NCI-H187 (cell line): Measurements from ENCODE around the gene PUM2.

Experiments
- DNase-seq, 2 experiments: peaks; one replicate each; lab custom pipeline; 2025; lab: John Stamatoyannopoulos, UW

PUM2 gene

DNA sequence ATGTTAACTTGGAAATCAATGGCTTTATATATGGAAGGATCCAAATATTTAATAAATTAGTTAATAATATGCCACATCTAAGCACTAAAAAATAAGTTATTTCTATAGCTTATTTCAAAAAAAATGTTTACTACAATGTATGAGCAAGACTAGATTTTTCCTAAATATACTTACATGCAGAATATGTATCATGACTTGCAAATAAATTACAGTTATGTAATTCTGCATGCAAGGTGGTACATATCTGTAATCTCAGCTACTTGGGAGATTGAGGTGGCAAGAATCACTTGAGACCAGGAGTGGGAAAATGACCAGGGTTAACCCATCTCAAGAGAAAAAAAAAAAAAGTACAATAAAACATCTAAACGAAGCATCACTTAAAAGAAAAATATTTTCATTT, 11.6 kb downstream of the PUM2 start:
- DNase-seq: no peak

DNA sequence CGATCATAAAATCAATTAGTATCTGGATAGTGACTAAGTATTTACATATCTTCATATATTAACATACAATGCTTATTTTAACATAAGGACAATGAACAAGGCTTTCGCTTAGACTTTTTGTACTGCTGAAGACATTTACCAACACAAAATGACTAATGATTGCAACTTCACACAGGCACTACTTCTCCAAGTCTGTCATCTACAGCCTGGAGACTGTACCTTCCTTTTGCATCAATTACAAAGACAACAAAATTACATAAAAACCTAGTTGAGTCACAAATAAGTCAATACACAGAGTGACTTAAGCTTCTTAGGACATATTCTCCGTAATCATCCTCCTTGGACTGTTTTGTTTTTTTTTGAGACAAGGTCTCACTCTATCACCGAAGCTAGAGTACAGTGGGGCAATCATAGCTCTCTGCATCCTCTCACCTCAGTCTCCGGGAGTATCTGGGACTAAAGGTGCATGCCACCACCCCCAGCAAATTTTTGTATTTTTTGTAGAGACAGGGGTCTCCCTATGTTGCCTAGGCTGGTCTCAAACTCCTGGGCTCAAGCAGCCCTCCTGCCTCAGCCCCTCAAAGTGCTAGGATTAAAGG, 15.9 kb downstream of the PUM2 start:
- DNase-seq: no peak

DNA sequence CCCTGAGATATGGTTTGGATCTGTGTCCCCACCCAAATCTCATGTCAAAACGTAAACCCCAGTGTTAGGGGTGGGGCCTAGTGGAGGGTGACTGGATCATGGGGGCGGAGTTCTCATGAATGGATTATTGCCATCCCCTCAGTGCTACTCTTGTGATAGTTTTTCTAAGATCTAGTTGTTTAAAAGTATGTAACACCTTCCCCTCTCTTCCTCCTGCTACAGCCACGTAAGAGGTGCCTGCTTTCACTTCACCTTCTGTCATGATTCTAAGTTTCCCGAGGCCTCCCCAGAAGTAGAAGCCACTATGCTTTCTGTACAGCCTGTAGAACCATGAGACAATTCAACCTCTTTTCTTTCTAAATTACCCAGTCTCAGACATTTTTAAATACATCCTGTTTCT, 16.9 kb downstream of the PUM2 start:
- no peak for DNase-seq

DNA sequence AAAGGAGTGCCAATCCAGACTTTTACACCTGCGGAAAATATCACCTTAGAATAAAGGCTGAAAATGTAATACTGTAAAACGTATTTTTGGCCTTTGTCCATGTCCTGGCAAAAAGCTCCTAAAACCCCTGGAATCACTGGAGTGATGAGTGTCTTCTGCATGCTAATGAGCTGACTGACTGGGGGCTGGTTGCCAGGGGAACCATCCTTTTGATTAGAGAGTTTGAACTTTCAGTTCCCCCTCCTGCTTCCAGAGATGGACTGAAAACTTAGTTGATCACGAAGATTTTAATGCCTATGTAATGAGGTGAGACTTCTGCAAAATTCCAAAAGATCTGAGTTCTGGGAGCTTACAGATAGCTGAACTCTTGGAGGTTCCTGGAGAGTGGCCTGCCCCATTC, 20.5 kb downstream of the PUM2 start:
- no peak for DNase-seq

DNA sequence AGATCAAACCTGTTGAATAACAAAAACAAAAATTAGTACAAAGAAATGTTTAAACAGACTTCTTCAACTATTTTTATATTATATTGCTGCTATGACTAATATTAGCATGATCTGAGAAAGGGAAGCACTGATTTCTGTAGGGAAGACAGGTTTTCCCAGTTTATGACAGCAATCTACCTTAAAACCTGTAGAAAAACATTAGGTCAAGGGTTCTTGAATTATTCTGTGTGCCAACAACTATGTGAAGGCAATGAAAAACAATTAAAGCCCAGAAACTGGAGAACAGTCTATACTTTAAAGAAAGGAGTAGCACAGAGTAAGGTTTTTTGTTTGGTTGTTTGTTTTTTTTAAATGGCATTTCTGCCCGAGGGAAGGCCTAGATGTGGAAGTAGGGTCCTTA, 23.3 kb downstream of the PUM2 start:
- no peak for DNase-seq

DNA sequence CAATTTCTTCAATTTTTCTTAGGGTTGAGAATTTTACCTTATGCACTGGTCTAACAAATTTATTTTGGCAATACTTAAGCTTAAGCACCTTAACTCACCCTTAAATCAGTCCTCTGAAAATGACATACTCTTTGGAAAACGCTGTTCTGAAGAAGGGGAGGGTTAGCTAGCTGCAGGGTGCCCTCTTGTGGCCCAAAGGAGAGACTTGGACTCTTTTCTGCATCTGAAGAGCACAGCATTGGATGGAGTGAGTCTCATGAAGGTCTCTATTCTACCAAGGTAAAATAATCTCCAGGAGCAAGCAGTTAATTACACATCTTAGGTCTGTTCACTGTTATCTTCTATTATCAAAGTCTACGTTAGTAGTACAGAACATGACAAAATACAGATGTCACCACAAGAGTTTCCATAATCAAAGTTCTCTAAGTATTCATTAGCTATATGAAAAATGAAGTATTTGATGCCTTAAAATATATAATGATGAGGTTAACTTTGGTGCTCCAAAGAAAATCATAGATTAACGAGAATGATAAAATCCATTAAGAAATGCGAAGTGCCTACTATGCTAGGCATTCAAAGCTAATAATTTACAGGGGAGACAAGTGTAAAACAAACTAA, 24.4 kb downstream of the PUM2 start:
- DNase-seq: peak; percentile 2 to 32

DNA sequence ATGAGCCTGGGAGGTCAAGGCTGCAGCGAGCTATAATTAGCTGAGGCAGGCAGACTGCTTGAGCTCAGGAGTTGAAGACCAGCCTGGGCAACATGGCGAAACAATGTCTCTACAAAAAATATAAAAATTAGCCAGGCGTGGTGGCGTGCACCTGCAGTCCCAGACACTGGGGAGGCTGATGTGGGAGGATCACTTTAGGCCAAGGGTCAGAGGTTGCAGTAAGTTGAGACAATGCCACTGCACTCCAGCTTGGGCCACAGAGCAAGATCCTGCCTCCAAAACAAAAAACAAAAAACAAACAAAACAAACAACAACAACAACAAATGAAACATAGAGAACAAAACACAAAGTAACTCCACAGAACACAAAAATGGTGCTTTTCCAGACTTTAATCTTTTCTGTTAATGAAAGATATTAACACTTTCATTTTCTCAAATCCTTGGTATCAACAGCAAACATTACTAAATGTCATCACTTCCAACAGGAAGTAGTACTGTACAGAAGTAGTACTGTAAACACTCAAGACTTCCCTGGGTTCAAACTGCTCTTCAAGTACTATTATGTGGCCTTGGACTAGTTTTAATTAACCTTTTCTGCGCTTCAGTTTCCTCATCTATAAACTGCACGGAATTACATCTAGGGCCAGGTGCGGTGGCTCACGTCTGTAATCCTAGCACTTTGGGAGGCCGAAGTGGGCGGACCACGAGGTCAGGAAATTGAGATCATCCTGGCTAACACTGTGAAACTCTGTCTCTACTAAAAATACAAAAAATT, 27.9 kb downstream of the PUM2 start:
- DNase-seq: no peak

DNA sequence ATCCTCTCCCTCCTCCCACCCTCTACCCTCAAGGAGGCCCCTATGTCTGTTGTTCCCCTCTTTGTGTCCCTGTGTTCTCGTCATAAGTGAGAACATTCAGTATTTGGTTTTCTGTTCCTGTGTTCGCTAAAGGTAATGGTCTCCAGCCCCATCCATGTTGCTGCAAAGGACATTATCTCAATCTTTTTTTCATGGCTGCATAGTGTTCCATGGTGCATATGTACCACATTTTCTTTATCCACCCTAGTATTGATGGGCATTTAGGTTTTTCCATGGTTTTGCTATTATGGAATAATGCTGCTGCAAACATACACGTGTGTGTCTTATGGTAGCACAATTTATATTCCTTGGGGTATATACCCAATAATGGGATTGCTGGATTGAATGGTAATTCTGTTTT, 33.0 kb downstream of the PUM2 start:
- no peak for DNase-seq

DNA sequence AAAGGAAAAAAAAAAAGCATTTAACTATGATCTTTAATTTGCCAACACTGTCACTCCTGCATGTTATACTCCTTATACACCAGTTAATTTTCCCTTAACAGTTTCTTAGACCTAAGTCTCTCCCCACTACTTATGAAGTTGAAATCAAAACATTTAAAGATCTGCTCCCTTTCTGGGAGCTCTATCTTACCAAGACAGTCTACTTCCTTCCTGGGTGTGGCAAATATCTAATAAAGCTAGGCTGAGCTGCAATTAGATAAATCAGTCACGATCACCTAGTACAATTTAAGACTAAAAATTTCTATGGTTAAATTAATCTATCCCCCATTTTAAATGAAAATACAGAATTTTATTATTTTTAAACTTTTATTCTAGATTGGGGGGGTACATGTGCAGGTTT, 33.4 kb downstream of the PUM2 start:
- DNase-seq: no peak

DNA sequence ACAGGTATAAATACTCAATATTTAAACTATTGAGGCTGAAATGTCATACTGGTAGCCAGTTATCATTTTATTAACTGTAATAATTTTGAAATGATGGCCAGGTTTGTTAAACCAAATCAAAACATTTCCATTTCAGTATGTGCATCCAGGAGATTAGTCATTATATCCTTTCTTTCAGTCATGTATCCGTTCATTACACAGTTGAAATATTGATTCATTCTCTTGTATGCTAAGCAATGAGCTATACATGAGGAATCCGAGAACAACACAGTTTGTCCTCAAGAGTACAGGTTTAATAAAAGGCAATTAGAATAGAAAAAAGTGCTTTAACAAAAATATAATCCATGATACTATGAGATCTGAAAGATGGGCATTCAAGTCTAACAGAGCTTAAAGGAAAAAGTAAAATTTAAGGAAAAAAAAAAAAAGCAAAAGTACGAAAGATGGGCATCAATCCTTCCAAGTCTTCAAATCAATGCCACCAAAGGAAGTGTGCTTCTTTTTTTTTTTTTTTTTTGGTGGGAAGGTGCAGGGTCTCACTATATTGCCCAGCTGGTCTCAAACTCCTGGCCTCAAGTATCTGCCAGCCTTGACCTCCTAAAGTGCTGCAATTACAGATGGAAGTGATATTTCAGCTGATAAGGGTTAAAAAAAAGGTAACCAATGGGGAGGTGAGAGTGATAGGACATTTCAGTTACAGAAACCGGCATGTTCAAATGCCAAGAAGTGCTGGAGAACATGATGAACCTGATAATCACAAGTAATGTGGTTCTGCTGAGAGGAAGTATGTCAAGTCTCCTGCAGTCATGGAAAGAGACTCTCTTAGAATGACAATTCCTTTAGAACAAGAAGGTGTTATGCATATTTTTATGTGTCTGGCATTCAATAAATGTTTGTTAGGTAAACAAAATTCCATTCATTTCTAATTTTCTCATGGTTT, 35.8 kb downstream of the PUM2 start:
- no peak for DNase-seq

DNA sequence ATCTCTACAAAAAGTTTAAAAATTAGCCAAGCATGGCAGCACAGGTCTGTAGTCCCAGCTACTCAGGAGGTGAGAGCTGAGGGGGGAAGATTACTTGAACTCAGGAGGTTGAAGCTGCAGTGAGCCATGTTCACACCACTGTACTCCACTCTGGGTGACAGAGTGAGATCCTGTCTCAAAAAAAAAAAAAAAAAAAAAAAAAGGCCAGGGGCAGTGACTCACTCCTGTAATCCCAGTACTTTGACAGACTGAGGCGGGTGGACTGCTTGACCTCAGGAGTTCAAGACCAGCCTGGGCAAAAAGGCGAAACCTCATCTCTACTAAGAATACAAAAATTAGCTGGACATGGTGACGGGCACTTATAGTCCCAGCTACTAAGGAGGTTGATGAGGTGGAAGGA, 37.0 kb downstream of the PUM2 start:
- DNase-seq: no peak

DNA sequence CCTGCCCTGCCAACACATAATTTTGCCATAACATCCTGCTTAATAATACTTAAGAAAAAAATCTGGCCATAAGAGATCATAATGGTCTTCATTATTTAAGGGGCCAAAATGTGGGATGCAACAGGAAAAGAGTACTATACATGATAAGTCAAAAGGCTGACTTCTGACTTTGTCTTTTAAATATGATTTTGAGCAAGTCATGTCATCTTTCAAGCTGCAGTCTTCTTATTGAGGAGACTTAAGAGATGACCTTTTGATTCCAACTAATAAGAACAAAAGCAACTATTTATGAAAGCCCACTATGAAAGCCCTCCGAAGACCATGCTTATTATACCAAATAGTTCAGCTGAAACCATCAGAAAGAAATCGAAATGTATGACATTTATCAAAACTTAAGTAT, 41.6 kb downstream of the PUM2 start:
- no peak for DNase-seq

DNA sequence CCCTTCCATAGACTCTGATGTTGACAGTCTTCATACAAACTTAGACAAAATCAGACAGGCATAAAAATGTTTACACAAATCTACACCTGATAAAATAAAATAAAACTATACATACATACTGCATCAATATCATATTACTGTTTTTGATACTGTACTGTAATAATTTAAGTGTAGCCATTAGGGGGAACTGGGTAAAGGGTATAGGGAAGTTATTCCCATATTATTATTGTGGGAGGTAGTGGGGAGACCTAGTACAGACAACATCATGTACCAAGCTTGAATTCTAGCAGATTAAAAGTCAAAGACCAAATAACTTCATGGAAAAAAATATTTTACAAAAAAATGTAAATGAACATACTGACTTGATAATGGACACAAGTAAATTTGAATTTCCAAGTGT, 43.3 kb downstream of the PUM2 start:
- DNase-seq: no peak

DNA sequence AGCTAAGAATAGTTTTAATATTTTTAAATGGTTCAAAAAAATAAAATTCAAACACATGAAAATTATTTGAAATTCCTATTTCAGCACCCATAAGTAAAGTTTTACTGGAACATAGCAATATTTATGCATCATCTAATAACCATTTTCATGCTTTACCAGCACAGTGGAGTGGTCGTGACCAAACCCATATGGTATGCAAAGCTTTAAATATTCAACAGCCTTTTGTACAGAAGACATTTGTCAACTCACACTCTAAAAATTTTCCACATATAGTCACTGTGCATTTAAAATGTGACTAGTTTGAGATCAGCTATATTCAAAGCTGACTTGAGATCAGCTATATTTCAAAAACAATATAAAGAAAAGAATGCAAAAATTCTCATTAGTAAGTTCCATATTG, 46.2 kb downstream of the PUM2 start:
- DNase-seq: no peak

DNA sequence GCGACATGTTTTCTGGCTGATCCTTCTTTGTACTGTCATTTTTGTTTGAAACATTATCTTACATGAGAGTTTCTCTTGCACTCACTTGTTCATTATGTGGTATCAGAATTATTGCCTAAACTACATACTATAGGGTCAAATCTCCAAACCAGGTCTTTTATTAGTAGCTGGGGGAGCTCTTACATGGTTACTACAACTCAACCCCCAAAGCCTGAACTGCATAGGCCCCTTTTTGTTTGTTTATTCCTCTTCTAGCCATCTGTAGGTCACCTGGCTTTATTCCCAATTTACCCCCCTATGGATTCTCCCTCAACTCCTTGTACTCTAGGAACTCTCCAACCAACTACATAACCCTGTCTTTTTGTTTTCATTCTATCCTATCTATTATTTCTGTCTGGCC, 46.7 kb downstream of the PUM2 start:
- DNase-seq: no peak

DNA sequence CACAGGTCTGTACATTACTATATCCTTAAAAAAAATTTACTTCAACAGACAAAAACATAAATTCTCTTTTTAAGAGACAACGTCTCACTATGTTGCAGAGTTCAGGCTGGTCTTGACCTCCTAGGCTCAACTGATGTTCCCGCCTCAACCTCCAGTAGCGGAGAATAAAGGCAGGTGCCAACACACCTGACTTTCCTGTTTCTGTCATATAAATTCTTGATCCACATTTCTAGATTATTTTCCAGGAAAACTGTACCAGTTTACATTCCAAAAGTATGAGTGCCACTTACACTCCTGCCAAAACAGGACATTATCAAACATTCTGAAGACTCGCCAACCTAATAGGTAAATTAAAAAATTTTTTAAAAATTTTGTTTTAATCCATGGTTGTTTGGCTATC, 48.6 kb downstream of the PUM2 start:
- no peak for DNase-seq

DNA sequence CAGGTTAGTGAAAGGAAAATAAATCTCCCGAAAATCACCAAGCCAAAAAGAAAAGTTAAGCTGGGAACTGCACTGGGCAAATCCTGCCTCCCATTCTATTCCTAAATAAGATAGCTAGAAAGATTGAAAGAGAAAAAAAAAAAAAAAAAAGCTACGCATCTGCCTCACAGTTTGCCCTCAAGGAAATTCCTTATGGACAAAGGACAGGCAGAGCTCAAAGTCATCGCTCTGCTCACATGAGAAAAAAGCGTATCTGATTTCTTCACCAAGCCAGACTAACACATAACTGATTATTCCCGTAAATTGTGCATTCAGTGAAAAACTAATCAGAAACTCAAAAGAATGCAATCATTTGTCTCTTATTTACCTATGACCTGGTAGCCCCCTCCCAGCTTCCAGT, 50.0 kb downstream of the PUM2 start:
- no peak for DNase-seq

DNA sequence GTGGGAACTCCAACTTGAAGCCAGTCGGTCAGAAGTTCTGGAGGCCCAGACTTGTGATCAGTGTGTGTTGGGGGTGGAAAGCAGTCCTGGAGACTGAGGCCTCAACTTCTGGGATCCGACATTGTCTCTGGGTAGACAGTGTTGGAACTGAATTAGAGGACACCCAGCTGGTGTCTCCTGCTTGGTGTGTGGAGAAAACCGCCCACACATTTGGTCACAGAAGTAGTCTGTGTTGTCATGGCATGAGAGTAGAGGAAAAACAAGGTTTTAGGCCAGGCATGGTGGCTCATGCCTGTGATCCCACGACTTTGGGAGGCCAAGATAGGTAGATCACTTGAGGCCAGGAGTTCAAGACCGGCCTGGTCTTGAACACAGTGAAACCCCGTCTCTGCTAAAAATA, 51.5 kb downstream of the PUM2 start:
- DNase-seq: no peak

DNA sequence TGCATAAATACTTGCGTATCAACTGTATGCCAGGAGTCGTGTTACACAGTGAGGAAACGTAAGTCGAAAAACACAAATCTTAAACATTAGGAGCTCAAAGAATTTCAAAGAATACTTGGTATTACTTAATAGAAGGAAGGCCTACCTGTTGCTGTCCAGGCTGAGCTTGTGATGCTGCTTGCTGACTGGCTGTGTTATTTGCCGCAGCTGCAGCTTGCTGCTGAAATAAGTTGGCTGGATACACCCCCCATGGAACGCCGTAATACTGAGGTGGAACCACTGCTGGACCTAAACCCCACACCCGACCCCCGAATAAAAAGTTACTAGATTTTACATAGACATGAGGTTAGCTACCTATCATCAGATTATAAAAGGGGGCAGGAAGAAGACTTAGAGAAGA, 56.4 kb downstream of the PUM2 start:
- no peak for DNase-seq

DNA sequence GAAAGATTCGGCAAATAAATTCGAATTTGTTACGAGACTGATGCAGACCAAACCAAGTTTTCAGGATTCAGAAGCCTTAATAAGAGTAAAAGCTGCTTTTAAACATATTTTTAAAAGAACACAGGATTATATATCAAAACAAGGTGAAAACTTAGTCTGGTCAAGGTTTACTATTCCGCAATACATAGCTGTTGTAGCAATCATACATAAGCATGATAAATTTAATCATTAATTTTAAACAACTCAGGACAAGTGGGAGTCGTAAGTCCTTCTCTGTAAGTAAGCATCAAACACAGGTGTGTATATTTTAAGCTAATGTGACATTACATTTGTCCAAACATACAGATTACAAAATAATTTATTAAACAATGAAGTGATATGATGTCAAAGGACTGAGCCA, 57.7 kb downstream of the PUM2 start:
- DNase-seq: no peak

DNA sequence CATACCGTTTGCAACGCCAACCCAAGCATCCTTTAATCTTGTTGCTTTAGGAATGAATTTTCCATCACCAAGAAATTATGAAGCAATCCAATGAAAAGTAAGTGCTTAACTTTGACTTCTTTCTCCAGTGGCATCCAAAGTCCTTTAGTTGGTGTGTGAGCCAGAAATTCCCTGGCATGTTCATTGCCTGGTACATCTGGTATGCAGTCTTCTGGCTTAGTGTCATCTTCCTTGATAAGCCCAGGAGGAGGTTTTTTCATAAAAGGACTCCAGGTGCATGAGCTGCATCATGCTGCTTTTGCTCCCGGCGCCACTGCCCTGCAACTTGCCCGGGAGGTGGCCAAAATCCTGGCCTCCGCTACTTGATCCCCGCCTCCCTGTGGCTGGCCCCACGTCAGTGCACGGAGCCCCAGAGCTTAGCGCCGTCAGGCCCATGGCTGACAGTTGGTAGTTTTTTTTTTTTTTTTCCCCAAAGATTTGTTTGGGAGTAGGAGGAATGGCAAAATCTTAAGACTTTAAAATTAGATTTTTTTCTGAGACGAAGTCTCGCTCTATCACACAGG, 58.7 kb downstream of the PUM2 start:
- no peak for DNase-seq

DNA sequence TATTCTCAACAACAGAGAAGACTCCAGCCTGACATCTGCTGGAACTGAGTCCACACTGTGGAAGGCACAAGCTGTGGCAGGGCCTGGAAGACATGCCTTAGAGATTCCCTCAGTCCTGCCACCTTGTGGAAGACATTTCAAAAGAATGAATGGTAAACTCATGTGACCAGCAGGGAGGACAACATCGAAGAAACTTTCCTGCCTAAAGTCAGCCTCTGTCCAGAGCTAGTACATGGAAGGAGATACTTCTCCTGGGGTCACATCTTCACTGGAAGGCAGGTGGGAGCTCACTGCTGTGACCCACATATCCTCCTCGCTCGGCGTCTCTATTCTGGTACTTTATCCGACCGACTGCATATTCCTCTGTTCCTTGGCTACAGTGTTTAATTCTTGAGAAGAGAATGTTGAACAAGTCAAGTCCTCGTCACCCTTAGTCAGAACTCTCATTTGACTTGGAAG, 59.5 kb downstream of the PUM2 start:
- DNase-seq: peak in 1 of 2 experiments; percentile 14
